AML-193 (cell line): ENCODE results near the gene AHNAK2.
A peak's percentile ranks its signal among the peaks of the same experiment; 100 is the strongest.

ENCODE experiments used
- DNase-seq, 2 experiments: peaks; one replicate each; lab custom pipeline; 2025; lab: John Stamatoyannopoulos, UW

Gene AHNAK2

DNA sequence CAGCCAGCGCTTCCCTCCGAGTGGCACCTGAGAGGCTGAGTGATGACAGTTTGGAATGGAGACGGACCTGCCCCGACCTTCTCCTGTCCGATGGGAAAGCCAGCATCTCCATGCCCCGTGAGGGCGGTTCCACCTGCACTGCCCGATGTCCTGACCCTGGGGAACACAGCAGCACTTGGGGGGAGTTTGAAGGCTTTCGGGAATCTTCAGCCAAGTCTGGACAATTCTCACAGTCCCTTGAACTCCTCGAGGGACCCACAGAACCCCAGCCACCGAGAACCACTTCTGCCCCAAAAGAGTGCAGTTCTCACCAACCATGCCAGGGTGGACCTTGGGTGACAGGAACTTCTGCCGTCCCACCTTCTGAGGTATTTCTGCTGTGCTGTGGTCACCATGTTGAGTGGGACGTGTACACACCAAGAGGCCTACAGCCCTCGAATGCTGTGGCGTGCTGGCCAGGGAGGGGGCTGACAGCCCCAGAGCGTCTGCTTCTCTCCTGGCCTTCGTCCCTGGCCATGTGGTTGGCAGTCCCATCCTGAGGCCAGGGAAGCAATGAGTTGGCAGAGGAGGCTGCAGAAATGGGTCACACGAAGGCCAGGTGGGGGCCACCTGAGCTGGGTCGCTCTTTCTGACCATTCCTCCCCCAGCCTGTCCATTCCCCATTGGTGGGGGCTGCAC lies 8.5 kb upstream of the AHNAK2 start:
- DNase-seq: no peak

DNA sequence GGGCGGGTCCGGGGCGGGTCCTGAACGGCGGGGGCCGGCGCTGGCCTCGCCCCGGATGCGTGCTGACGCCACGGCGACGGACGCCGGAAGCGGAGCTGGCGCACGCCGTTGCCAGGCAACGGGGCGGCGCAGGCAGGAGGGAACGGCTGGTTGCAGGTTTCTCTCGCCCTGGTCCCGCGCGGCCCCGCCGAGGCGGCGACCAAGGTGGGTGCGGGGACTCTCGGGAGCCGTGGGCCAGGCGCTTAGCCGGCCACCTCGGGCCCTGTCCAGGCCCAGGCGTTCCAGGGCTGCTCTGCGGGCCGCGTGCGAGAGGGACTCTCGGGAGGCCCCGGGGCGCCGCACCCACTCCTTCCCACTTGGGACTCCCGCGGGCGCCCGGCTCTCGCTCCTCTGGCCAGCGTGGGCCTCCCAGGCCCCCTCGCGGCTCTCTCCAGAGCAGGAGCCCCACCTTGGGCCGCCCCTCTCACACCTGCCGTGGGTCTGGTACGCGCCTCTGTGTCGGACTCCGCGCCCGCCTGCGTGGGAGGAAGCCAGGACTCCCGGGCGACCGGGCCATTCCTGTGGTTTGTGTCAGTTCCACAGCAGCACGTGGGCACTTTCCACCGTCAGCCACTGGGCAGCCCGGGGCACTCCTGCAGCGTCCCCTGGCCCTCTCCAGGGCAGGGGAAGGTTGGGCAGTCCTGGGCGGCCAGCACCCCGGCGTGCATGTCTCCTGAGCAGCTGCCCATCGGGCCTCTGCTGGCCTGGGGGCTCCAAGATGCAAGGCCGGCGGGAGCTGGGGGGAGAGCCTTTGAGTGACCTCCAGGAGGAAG lies 7.7 kb upstream of the AHNAK2 start, which contains the start of gene CLBA1:
CLBA1 (plus strand) TSS at position 114 of the 812 bp plus-strand sequence; CDS start at position 758, 644 bp downstream.
- DNase-seq: peak; percentile 60 to 70

DNA sequence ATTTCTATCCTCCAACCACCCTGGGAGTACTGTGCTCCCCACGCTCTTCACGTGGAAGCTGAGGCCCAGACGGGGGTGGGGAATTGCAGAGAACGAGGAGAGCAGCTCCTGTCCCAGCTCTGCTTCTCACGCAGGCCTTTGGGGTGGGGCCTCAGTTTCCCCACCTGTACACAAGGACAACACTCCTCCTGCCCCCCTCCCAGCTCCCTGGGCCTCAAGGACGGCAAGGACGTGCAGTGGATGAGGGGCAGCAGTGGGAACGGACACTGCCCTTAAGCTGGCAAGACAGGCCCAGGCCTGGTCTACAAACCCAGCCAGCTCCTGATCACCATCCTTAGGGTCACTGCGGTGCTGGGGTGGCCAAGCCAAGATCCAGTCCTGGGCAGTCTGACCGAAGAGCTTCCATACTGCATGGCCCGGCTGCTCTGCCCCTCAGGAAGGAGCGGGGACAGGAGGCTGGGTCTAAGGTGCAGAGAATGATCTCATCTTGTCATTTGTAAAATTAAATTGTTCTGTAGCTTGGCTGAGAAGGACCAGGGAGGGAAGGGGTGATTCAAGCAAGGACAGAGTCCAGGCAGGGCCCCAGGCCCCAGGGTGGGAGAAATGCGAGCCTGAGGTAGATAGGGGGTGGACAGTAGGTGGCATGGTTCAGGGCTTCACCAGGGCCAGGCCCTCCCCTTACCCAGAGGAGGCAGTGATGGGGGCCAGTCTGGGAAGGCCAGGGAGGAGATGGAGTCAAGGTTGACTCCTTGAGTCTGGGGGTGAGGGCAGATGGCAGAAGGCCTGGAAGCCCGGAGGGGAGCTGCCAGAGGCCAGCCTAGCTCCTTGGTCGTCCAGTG lies 6.1 kb upstream of the AHNAK2 start:
- DNase-seq: no peak

DNA sequence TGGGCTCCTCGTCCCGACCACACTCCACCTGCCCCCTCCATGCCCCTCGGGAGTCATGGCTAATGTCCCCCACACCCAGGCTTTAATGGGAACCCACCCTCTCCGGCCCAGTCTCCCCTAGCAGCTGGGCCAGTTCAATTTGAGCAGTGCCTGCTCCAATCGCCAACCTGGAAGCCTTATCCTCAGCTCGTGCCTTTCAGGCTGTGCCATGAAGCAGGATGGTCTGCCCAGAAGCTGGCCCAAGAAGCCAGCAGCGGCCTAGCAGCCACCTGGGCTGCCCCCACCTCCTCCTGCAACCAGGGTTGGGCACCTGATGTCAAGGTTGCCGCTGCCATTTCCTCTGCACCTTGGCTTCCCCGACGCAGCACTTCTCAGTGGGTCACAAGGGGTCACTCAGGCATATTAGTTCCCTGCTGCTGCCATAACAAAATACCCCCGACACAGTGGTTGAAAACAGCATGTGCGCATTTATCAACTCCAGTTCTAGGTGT lies 5.1 kb upstream of the AHNAK2 start:
- no peak for DNase-seq

DNA sequence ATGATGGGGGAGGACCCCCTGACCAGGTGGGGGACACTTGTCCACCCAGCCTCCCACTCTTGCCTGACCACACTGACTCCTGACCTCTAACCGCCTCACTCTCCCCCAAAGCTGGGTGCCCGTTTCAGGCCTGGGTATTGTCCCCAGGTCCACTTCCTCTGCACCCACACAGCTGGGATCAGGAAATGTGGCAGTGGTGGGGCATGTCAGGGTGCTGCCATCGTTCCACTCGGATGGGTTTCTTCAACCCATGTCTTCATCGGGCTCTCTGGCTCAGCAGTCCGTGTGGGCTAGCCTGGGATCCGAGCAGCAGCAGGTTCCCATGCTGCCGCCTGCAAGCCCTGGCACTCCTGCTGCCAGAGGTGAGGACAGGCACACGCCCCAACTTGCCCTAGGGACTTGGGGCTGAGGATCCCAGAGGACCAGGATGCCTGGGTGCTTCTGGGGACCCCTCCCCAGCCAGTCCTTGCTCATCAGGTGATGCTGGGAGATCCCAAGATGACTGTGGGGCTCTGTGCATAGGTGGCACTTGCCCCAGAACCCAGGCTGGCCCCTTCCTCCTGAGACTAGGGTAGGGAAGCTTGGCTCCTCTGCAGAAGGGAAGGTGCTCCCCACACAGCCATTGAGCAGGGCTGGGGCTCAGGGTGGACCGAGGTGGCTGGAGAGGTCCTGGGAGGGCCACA lies 4.5 kb upstream of the AHNAK2 start:
- DNase-seq: no peak

DNA sequence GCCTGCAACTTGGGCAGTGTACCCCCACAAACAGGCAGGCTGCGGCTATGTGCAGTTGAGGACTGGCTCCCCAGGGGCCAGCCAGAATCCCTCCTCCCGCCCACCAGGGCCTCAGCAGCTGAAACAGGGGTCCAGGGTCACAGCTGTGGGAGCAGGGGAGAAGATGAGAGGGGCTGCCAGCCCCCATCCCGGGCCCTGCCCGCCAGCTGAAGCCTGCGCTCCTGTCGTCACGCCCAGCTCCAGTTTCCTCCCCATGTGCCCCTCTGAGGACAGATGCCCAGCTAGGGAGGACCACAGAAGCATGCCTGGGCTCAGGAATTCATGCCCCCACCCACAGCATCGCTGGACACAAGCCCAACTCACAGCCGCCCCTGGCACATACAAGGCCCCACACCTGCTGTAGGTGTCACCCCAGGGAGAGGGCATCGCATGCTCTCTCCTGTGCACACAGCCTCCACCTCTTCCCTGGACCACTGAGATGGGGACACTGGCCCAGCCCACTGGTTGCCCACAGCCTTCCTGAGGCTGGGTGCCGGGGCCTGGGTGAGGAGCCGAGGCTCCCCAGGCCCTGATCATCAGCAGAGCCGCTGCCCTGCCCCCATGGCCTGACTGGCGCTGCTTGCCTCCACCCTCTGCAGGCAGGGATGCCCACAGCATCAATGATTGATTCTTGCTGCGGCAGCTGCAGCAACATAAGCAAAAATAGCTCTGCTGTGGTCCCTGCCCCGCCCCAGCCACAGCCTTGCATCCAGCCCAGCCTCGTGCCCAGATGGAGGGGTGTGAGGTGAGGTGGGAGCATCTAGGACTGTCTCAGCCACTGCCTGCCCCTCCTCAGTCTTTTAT lies 3.7 kb upstream of the AHNAK2 start:
- DNase-seq: no peak

DNA sequence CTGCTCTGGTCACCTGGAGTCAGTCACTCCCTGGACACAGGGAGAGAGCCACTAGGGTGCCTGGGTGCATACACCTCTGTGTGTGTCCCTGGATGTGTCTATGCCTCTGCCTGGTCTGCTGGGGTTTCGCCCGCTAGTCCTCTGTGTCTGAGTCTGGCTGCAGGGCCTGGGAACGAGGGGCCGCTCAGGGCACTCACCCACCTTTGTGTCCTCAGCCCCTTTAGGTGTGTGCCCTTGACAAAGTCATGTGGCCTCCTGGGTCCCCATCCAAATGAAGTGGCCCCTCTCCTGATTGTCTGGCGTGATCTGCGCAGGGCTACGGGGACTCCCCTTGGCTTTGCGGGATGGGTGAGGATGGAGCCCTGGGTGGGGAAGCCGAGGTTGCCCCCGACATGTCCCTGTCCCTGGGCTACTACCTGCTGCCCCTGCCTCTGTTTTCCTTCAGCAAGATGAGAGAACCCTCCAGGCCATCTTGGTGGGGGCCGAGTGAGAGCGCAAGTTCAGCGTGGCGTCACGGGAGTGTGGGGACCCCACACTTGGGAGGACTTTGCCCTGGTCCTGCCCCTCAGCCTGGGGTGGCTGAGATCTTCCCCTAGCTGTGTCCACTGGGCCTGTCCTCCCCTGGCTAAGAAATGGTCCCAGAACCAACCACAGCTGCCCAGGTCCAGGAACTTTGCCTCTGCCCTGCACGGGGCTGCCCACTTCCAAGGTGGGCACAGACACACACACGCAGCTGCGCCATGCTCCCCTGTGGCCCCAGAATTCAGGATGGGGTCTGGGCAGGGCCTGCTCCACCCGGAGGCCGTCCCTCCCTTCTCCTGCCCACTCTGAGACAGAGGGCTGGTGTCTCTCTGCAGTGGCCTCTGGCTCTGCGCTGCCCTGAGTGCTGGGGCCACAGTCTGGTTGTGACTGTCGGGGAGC lies 2.7 kb upstream of the AHNAK2 start:
- no peak for DNase-seq

DNA sequence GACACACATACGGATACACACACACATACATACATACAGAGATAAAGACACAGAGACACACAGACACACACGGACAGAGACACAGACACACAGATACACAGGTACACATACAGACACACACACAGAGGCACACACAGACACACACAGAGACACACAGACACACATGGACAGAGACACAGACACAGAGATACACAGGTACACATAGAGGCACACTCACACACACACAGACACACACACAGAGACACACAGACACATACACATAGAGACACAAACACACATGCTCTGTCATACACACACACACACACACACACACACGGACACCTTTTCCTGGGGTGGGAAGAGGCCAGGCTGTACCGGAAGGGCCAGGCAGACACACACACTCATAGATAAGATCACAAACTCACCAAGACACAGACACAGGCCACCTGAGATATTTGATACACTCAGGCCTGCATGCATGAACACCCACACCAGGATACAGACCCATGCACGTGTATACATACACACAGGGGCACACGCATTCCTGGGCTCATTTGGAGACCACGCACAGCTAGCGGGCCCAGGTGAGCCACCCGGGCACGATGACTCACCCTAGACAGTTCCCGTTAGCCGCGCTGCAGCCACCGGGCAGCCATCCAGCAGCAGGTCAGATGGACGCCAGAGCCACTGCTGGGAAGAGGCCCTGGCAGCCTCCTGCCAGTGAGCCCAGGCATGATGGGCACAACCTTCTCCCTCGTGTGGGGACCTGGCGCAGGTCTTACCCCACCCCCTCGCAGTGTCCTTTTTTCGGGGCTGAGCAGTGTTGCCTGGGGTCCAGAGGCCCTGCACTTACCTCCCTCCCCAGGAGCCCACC lies 1.8 kb upstream of the AHNAK2 start:
- no peak for DNase-seq

DNA sequence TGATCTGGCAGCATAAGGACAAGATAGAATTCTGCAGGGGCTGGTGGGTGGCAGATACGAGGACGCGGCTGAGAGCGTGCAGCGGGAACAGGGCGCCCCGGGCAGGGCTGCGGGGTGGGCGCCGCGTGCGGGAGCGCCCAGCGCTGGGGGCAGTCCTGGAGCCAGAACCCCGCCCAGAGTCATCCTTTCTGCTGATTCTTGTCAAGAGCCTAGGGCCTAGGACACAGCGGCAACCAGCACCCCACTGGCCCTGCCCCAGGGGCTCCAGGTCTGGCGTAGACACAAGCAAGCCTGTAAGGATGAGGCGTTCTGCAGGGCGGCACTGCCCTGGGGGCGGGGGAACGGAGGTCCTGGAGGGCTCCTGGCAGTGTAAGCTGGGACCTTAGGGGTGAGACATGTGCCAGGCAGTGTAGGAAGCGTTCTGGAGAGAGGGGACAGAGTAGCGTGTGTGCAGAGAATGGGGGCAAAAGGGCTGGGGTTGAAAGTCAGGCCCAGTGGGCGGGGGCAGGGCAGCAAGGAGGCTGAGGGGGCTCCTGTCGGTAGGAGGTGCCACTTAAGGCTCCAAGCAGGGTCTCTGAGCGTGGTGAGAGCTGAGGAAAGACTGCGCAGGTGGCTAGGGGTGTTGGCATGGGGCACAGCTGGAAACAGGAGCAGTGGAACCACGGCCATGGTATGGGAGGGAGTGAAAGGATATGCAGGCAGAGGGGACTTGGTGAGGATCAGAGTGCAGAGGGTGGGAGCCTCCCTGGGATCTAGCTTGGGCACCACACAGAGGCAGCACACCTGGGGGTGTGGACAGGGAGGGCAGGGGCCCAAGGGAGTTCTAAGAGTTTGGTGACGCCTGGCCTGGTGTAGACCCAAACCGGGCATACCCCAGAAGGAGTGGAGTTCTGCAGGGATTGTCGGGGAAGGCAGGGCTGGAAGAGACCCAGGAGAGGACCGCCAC lies 845 bp upstream of the AHNAK2 start:
- no peak for DNase-seq

DNA sequence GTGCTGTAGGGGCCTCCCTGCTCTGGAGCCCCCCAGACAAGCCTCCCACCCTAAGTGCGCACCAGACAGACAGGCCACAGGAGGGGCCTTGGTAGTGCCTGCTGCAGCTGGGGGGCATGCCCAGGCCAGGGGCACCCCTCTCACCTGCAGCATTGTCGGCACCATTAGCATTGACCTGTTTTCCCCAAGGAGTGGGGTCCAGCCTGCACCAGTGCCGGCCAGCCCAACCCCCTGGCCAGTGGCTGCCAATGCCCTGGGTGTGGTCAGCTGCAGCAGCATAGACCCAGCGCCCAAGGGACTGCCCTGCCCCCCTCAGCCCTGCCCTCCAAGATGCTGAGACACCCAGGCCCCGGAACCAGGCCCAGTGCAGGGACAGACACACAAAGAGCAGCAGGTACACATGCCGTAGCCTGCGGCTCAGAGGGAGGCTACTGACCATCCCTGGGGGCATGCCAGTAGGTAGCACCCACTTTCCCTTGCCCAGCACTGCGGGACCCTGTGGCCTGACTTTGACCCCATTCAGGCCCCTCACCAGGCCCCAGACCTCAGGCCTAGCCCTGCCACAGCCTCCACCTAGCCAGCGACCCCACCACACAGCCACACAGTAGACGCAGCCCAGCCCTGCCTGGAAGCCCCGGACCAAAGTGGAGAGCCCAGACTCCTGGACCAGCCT lies 1.0 kb downstream of the AHNAK2 start:
- no peak for DNase-seq

DNA sequence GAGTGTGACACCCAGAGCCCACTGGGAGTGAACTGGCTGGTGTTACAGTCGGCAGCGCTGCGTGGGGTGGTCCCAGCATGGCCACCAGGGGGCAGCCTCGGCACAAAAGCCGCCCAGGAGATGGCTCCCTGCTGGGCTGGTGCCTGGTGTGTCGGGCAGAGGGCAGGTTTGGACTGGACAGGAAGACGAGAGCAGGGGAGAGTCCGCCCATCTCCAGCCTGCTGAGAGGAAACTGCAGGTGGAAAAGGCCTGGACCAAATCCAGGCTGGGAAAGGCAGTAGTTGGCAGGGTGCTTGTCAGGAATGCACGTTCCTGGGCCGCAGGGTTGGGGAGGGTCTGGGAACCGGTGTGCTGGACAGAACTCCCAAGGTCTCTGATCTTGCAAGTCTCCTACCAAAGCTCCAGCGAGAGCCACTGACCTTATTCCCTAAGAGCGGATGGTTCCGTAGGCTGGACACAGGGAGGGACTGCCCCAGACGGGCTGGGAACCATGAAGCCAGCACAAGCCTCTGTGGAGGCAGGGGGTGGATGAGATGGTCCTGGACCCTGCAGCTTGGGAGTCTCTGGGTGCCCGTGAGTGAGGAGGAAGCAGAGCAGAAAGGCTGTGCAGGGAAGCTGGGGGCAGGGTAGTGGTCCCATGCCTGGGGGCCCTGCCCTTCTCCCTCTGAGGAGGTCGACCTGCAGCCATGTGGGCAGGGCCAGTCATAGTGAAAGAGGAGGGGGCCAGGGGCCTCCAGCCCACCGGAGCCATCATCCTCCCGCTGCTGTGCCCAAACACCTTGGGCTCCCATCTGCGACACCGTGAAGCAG lies 1.8 kb downstream of the AHNAK2 start:
- DNase-seq: peak; percentile 43 to 65

DNA sequence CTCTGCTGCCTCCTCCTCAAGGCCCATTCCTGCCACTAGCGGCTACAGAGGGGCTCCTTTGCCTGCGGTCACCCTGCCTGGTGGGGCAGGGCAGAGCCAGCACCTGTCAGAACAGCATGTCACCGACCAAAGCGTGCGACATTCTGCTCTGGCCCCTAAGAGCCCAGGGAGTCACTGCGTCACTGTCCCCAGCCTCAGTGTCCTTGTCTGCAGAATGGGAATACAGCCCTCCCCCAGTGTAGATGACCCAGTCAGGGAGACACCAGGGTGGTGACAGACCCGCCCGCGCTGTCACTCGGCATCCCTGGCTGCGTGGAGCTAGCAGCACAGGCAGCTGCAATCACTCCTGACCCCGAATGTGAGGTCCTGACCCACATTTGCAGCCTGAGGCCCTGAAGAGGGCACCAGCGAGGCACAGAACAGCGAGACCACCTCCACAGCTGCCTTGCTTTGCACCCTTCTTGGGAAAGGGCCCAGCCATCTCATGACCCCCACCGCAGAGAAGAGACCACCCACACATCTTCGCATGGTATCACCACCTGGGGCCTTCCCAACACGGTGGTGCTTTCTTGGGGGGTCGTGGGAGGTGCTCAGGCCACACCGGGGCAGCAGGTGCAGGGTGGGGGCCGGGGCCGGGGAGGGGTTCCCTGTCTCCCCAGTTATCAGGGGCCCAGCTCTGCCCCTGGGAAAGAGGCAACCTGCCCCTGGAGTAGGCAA lies 2.5 kb downstream of the AHNAK2 start:
- DNase-seq: peak in 1 of 2 experiments; percentile 7

DNA sequence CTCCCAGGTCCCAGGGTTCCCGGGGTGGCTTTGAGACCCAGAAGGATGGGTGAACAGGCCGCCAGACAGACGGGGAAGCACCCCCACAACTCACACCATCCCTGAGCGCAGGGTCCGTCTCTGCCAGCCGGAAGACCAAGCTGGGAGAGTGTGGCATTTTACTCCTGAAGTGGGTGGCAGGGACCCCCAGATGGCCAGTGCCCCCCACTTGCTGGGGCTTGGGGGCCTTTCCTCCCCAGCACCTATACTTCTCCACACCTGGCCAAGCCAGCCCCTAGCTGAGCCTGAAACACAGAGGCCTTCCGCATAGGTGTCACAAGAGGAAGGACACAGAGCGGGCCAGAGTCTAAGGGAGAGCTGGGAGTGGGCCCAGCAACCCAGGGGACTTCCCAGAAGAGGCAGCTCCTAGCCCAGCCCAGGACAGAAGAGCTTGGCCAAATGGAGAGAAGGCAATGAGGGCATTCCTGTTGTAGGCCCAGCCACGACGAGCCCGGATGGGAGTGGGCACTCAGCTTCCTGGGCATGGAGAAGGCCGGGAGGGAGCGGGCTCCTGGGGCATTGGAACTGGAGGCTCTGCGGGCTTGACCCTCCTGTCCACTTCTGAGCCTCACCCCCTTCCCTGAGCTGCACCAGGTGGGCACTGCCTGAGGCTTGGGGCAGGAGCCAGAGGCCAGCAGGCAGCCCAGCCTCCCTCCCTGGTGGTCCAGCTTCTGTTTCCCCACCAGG lies 3.3 kb downstream of the AHNAK2 start:
- DNase-seq: no peak

DNA sequence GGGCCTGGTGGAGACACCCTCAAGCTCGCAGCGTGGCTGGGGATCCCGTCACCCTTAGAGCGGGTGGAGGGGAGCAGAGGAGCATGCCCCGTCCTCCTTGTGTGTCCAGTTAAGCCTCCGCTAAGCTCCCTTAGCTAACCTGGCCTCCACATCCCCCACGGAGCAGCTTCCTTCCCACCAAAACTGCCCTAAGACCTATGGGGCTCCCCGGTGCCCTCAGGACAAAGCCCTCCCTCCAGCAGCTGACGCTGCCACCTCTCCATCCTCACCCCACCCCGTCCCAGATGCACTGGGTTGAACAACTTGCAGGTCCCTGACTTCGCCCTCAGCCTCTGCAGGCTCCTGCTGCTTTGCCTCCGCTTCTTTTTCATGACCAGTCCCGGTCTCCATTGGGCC lies 4.0 kb downstream of the AHNAK2 start:
- no peak for DNase-seq
